Skeletal muscle tissue (tissue), 4 donors: ENCODE measurements around the gene MORN1. TPM values are rescaled to one million over a fixed set of nuclear protein-coding genes. Genes with fewer than 3 reads are reported as not detected.

Experiments
- H3K27ac ChIP-seq: one replicate; pipeline ENCODE4 v1.7.0; 2013; ENCODE audit warnings: mild to moderate bottlenecking, low read depth, low read length, inconsistent platforms
- H3K27me3 ChIP-seq, 3 donors: one replicate each; pipeline ENCODE4 v1.7.0; 2013; ENCODE audit warnings: low read length in 3 of 3; ENCODE audit not compliant: control insufficient read depth in 3 of 3, insufficient read depth in 3 of 3
- H3K36me3 ChIP-seq, 3 donors: one replicate each; pipeline ENCODE4 v1.7.0; 2013; ENCODE audit warnings: low read length in 3 of 3; ENCODE audit not compliant: control insufficient read depth in 3 of 3, insufficient read depth in 3 of 3
- H3K4me1 ChIP-seq, 3 donors: one replicate each; pipeline ENCODE4 v1.7.0; 2013; ENCODE audit warnings: low read length in 3 of 3, mild to moderate bottlenecking in 3 of 3; ENCODE audit not compliant: control insufficient read depth in 3 of 3, insufficient read depth in 3 of 3
- H3K4me3 ChIP-seq, 3 donors: one replicate each; pipeline ENCODE4 v1.7.0; 2013; ENCODE audit warnings: low read length in 3 of 3
- H3K9ac ChIP-seq, 3 donors: one replicate each; pipeline ENCODE4 v1.7.0; 2013; ENCODE audit warnings: low read length in 3 of 3, mild to moderate bottlenecking in 3 of 3, moderate library complexity in 2 of 3, low read depth in 1 of 3
- H3K9me3 ChIP-seq, 3 donors: one replicate each; pipeline ENCODE4 v1.7.0; 2013; ENCODE audit warnings: low read length in 3 of 3; ENCODE audit not compliant: control insufficient read depth in 3 of 3
- total RNA-seq: library from RNA; depleted of rRNA; stranded (reverse); fragments of >200 nt; gene quantifications from one replicate; pipeline ENCODE4 v1.2.3, GENCODE V29; 2014
- donor health status: Osteomylitis.

MORN1 gene
- total RNA-seq, 1 donor from 2014 or later, result 4.2 TPM

DNA sequence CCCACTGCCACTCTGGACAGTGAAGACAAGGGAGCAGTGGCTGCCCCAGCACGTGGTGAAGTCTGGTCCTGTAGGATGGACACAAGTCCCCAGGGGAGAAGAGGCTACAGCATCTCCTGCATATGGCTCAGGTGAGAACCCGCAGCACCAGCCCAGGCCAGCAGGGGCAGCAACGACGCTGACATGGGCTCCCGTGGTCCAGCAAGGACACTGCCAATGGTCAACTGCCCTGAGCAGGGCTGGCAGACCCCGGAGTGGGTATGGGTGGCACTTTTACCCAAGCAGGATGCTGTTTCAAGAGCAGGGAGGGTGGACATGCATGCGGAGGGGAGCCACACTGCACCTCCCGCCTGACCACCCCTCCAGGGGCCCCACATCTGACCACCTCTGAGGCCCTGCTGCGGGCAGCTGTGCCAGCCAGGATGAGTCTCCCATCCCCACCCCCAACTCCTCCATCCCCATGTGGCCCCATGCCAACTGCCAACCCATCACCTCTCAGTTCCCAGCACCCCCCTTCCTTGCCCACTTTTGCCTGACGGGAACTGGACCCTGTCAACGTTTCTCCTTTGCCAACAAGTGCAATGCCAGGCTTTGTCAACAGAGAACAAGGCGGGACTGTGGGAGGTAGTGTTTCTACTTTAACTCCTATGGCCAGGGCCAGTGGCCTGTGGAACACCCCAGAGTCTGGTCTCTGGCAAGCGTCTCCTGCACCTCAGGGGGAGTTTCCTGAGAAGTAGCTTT lies 8.6 kb downstream of the MORN1 start:
- no peaks in the 10 kb centered on the region for H3K27me3 ChIP-seq
- no peaks in the 10 kb centered on the region for H3K9me3 ChIP-seq
- H3K4me3 ChIP-seq, result no peak overlapping the region
- H3K4me1 ChIP-seq, result peaks cover 0 to 11% (median 6%) of the 10 kb centered on the region in 3 donors
- H3K36me3 ChIP-seq, result peaks cover 0 to 10% (median 0%) of the 10 kb centered on the region in 3 donors
- H3K9ac ChIP-seq, result no peak overlapping the region
- H3K27ac ChIP-seq, result no peak overlapping the region

DNA sequence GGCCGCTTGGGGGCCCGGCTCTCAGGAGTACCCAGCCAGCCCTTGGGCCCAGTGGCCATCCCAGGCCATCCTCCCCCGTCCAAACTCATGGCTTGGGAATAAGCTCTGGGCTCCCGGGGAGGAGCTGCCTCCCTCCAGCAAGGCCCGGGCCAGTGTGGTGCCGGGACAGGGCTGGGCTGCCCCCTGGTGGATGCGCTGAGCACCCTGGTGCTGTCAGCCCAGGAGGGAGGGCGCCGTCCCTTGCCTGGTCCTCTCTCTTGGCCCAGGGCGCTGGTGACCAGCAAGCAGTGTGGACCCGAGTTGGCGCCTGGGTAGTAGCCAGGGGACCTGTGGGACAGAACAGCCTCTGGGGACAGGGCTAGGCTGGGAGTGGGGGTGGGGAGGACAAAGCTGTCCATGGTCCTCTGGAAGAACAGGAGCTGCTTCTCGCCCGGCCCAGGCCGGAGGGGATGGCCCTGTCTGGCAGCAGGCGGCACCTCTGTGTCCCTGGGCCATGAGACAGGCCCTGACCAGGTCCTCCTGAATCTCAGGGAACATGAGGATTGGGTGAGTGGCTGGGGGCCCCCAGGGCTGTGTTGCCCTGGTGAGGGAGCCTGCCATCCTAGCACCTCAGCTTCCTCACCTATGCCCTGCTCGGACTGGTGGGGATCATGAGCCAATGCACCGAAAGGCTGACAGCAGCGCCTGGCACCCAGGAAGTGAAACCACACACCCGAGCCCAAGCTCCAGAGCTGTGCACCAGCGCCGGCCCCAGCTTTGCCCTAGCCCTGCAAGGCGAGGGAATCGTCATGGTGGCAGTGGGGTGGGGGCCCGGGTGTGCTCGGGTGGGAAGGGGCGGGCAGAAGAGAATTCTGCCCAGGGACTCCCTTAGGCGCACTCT lies 9.4 kb downstream of the MORN1 start:
- H3K4me1 ChIP-seq, result peaks cover 0 to 11% (median 6%) of the 10 kb centered on the region in 3 donors
- no peaks in the 10 kb centered on the region for H3K9me3 ChIP-seq
- H3K4me3 ChIP-seq, result no peak overlapping the region
- H3K27me3 ChIP-seq, result peaks cover 0 to 4% (median 0%) of the 10 kb centered on the region in 3 donors
- peaks cover 0 to 3% (median 0%) of the 10 kb centered on the region in 3 donors for H3K36me3 ChIP-seq
- peak overlapping the region in 1 of 3 donors; percentile 16 for H3K9ac ChIP-seq
- no peak overlapping the region for H3K27ac ChIP-seq

DNA sequence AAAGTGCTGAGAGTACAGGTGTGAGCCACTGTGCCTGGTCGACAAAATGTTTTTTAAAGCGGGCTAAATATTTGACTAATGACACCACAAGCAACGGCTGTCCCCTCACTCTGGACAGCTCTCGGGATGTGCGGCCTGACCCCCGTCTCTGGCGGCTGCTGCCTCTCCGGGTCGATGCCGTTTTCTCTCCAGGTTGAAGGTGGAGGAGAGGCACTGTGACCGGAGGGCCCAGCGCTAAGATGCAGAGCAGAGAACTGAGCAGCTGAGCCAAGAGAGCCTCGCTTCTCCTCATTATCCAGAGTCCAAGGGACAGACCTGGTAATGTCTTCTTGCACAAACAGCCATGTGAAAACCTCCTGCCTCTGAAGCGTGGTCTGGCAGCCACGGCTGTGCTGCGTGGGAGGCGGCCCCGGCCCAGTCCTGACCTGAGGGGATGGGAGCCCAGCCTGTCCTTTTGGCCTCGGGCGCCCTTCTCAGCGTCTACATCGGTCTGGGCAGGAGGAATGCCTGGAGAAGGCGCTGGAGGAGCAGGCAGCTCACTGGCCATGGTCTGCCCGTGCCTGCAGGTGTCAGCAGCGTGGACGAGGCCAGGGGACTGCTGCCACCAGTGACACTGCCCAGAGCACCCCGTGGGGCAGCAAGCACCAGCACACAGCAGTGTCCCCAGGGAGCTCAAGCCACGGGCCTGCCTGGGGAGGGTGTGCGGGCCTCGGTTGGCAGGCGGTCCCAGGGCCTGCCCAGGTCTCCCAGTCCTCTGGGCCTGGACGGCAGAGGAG lies 10.3 kb downstream of the MORN1 start:
- Histone ChIP-seq H3K4me3 (peak overlapping the region in 1 of 3 donors; percentile 6), H3K27ac (no peak overlapping the region), H3K36me3 (no peaks in the 10 kb centered on the region), H3K9me3 (no peaks in the 10 kb centered on the region), H3K27me3 (peaks cover 0 to 14% (median 0%) of the 10 kb centered on the region in 3 donors), H3K9ac (peak overlapping the region in 1 of 3 donors; percentile 16), H3K4me1 (peaks cover 0 to 11% (median 6%) of the 10 kb centered on the region in 3 donors)

DNA sequence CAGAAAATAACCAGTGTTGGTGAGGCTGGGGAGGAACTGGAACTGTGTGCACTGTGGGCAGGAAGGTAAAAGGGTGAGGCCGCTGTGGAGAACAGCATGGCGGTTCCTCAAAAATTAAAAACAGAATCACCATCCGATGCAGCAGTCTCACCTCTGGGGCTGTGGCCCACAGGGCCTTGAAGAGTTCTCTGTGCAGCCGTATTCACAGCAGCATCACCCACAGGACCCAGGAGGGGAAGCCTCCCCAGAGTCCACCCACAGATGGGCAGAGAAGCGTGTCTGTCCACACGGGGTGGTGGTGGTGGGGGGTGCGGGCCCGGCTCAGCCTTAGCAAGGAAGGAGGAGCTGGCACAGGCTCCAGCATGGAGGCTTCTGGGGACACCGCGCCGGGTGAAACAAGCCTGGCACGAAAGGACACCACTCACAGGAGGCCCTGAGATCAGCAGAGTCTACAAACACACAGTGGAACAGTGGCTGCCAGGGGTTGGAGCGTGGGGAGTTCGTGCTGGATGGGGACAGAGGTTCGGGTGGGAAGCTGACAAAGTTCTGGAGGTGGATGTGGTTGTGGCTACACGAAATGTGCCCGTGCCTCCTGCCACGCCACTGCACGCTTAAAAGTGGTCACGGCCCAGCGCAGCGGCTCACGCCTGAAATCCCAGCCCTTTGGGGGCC lies 11.5 kb downstream of the MORN1 start:
- Histone ChIP-seq H3K27me3 (peaks cover 0 to 23% (median 3%) of the 10 kb centered on the region in 3 donors), H3K4me3 (no peak overlapping the region), H3K9me3 (no peaks in the 10 kb centered on the region), H3K36me3 (no peaks in the 10 kb centered on the region), H3K4me1 (peaks cover 0 to 11% (median 6%) of the 10 kb centered on the region in 3 donors), H3K27ac (no peak overlapping the region), H3K9ac (no peak overlapping the region)

DNA sequence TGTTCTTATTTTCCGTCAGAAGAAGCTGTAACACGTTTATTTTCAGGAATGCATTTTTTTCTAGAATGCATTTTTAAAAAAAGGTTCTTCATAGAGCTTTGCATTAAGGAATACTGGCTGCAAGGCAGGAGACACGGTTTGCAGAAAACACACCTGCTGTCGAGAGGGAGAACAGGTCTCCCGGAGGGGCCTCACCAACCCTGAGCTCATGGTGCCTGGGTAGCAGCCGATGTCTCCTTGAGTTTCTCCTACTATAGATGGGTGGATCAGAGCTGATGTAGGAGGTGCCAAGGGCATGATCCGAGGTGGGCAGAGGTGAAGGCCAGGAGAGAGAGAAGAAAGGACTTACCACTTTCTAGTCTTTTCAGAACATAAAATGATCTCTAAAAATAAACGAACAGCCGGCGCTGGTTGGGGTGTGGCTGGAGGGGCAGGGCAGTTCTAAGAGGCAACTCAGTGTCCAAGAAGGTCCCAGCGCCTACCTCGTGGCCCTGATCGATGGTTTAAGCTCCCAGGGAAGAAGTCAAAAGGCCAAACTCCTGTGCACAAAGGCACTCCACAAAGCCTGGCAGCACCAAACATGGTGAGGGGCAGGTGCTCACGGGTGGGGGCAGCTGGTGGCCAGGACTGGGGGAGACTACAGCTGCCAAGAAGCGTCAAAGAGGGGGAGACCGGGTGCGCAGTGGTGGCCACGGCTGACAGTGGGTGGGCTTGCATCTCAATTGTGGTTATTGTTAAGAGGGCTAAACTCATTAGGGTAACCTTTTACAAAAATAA lies 12.2 kb downstream of the MORN1 start:
- Histone ChIP-seq H3K27ac (no peak overlapping the region), H3K27me3 (peaks cover 0 to 26% (median 3%) of the 10 kb centered on the region in 3 donors), H3K9me3 (no peaks in the 10 kb centered on the region), H3K4me3 (no peak overlapping the region), H3K36me3 (no peaks in the 10 kb centered on the region), H3K4me1 (peaks cover 0 to 11% (median 6%) of the 10 kb centered on the region in 3 donors), H3K9ac (no peak overlapping the region)

DNA sequence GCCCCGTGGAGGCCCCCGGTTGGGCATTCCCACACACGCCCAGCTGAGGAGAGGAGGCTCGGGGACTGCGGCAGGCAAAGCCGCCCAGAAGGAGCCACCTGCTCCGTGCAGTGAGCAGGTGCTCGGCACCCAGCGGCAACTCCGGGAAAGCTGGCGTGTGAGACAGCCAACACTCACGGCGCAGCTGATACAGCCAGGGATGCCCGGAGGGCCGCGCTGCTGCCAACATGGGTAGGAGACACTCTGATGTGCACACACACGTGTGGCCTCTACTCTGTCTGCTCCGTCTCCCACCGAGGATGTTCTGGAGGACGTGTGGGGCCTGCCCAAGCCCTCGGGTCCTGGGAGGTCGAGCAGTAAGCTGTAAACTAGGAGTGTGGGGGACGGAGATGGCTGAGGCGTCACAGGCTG lies 12.9 kb downstream of the MORN1 start:
- H3K27me3 ChIP-seq, result peaks cover 0 to 30% (median 3%) of the 10 kb centered on the region in 3 donors
- H3K9ac ChIP-seq, result no peak overlapping the region
- no peak overlapping the region for H3K4me3 ChIP-seq
- no peaks in the 10 kb centered on the region for H3K36me3 ChIP-seq
- no peak overlapping the region for H3K27ac ChIP-seq
- H3K4me1 ChIP-seq, result peaks cover 0 to 11% (median 6%) of the 10 kb centered on the region in 3 donors
- no peaks in the 10 kb centered on the region for H3K9me3 ChIP-seq

DNA sequence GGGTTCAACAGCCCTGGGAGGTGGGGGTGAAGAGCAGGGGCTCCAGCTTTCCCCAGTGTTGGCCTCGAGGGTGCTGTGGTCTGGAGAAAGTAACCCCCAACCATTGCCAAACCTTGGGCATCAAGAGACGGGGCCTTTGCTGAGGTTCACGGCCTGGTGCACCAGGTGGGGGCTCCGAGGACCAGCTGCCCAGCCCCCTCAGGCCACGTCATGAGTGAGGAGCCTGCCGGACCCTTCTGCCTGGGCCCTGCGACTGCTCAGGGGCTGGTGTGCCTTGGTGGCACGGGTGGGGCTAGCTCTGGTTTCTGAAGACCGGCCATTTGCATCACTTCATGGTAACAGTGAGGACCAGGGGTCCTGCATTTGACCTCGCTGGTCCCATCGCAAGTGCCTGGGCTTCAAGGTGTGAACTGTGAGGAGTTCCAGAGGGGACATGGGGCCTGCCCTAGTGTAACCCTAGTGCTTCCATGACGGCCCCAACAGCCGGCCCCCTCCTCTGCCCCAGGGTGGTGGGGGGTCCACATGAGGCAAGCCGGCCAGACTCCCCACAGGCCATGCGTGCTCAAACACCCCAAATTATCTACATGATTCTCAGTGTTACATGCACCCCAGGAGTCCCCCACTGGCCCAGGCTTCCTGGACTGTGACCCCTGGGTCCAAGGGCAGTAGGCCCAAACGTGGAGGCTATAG lies 13.5 kb downstream of the MORN1 start:
- Histone ChIP-seq H3K27ac (no peak overlapping the region), H3K9ac (no peak overlapping the region), H3K36me3 (no peaks in the 10 kb centered on the region), H3K9me3 (no peaks in the 10 kb centered on the region), H3K27me3 (peaks cover 0 to 30% (median 3%) of the 10 kb centered on the region in 3 donors), H3K4me3 (no peak overlapping the region), H3K4me1 (peaks cover 0 to 11% (median 6%) of the 10 kb centered on the region in 3 donors)

DNA sequence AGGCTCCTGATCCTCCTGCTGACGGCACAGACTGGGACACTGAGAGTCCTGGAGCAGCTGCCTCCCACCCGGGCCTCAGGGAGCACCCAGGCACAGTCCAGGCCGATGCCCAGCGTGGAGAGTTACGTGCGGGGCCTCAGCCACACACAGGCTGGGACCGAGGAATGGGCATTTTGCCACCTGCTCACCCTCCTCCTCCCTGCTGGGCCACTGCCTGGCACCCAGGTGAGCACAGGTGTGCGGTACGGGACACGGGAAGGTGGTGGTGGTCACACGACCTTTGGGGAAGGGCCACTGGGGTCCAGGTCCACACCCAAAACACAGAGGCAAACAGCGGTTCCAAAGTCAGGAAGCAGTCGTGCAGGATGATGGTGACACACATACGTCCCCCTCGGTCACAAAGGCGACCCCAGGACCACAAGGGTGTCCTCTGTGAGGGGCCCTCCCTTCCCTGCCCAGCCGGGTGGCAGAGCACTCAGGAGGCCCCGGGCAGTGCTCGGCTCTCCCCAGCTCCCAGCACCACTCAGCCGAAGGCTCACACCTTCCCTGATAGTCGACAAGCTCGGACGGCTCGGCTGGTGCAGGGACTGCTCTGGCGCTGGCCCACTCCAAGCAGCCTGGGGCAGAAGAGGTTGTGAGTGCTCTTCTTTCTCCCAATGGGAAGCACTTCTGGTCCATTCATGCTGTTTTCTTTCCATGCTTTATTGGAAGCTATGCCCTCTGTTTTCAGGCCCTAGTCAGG lies 14.3 kb downstream of the MORN1 start:
- Histone ChIP-seq H3K27me3 (peaks cover 0 to 30% (median 3%) of the 10 kb centered on the region in 3 donors), H3K9ac (no peak overlapping the region), H3K36me3 (peaks cover 0 to 1% (median 0%) of the 10 kb centered on the region in 3 donors), H3K4me1 (peaks cover 0 to 11% (median 6%) of the 10 kb centered on the region in 3 donors), H3K9me3 (no peaks in the 10 kb centered on the region), H3K4me3 (no peak overlapping the region), H3K27ac (no peak overlapping the region)
